ENCODE measurements around the gene HINFP.

DNA sequence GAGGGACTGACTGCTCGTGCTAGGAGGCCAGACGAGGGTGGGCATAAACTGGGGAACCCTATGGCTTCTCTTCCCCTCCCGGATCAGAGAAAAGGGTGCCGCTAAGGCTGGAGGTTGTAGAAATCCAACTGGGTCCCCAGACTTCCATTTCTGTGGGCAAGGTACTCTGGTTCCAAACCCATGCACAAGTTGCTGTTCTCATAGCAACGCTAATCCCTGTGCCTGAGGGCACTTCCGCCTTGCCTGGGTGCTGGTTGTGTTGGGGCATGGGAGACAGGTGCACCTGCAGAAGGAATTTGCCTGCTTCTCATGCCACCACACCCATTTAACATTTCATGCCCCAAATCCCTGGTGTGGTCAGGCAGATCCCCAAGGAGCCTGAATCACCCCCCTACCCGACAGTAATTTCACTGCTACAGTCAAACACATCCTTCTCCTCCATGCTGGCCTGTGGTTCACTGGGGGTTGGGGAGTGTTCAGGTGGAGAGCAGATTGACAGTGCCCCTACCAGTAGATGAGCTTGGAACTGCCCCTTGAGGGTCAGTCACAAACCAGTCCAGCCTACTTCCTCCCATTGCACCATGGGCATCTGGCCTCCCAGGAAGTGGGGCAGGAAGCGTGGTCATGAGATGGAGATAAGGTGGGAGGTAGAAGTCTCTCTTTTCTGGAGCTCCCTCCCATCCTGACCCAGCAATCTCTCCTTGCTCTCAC is 13.1 kb upstream of the HINFP start:
- TF ChIP-seq, protein P1, sequence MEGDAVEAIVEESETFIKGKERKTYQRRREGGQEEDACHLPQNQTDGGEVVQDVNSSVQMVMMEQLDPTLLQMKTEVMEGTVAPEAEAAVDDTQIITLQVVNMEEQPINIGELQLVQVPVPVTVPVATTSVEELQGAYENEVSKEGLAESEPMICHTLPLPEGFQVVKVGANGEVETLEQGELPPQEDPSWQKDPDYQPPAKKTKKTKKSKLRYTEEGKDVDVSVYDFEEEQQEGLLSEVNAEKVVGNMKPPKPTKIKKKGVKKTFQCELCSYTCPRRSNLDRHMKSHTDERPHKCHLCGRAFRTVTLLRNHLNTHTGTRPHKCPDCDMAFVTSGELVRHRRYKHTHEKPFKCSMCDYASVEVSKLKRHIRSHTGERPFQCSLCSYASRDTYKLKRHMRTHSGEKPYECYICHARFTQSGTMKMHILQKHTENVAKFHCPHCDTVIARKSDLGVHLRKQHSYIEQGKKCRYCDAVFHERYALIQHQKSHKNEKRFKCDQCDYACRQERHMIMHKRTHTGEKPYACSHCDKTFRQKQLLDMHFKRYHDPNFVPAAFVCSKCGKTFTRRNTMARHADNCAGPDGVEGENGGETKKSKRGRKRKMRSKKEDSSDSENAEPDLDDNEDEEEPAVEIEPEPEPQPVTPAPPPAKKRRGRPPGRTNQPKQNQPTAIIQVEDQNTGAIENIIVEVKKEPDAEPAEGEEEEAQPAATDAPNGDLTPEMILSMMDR (conservative IDR thresholded peaks at IDR 0.05; ENCODE audit: low read depth, low read length): no peak
- TF ChIP-seq CEBPB (IDR thresholded peaks at IDR 0.05; ENCODE audit: low read depth, low read length) (no peak), RFX5 (IDR thresholded peaks at IDR 0.05; ENCODE audit: low read depth, low read length) (no peak), FOS (IDR thresholded peaks at IDR 0.05; ENCODE audit: low read depth, low read length) (no peak)

All from IMR-90 (cell line).